ENCODE data around the gene PELI1. TPM values are rescaled to one million over a fixed set of nuclear protein-coding genes. Genes with fewer than 3 reads are reported as not detected.

PELI1 gene, protein sequence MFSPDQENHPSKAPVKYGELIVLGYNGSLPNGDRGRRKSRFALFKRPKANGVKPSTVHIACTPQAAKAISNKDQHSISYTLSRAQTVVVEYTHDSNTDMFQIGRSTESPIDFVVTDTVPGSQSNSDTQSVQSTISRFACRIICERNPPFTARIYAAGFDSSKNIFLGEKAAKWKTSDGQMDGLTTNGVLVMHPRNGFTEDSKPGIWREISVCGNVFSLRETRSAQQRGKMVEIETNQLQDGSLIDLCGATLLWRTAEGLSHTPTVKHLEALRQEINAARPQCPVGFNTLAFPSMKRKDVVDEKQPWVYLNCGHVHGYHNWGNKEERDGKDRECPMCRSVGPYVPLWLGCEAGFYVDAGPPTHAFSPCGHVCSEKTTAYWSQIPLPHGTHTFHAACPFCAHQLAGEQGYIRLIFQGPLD
- total RNA-seq (1 to 10 TPM; 5.7 to 7.6 (median 6.9) TPM), polyA plus RNA-seq (1 to 10 TPM; 4.4 to 7.1 (median 5.9) TPM)
- long read RNA-seq, donor 1, transcript PELI1-201 (7 exons, 3,750 nt), result major isoform, 5 of 6 reads
- long read RNA-seq, donor 1, partial matches to known transcripts, result 0 of 6 reads
- long read RNA-seq, donor 1, other reads (novel, unspliced or antisense), result 1 of 6 reads
- long read RNA-seq, donor 2, partial matches to known transcripts, result 0 of 4 reads
- long read RNA-seq, donor 2, other reads (novel, unspliced or antisense), result 1 of 4 reads

DNA sequence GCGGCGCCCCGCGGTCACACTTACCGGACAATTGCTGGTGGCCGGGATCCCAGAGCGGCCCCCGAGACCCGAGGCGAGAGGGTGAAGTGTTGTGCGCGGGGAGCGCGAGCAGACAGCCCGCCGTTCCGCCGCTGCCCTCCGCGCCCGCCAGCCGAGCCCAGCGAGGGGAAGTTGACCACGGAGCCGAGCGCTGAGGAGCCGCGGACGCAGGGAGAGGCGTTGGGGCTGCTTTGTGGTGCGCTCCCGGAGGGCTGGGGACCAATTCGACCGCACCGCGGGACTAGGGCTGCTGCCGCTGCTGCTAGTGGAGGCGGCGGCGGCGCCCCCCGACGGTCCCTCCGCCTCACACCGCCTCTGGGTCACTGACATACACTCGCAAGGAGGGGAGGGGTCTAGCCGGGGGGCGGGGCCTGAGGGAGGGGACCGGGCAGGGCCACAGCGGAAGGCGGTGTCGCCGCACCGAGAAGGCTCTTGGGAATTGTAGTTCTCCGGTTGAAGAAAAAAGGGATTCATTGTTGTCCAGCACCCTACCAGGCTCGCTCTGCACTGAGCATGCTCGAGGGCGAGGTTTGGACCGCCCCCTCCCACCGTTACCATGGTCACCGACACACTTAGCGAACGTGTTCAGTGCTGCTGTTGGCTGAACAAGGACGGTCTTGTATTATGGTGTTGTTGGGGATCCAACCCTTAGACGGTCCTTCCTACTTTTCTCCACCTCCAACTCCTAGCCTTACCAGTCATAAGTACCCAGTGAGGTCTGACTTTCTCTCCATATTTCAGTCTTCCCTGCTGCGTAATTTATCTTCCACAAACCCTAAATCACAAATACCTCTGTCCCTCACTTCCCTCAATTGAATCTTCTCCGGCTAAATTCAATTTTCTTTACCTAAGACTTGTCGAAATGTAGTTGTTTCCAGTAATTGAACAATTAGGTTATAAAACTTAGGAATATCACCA lies at the start of gene PELI1:
TSS of gene PELI1 (minus strand) at position 364 of the 957 bp plus-strand sequence. CDS start 36,110 bp downstream, outside the sequence.
- ATAC-seq (peak; percentile 99 to 100 (median 100)), DNase-seq (peak; percentile 96 to 97)
- WGBS, 3 donors, result 4 to 6% (median 5%) methylated on average over 50 to 68 of the region's 68 CpGs
- peak; percentile 13 for TF ChIP-seq CTCF (IDR thresholded peaks at IDR 0.05)
- peak within 1 kb of the TSS; percentile 94 for H3K27ac ChIP-seq
- H3K4me3 ChIP-seq, result peak within 1 kb of the TSS; percentile 96
- no peaks in the 10 kb centered on the region for H3K36me3 ChIP-seq (ENCODE audit: insufficient read depth in 1 of 2, low read depth in 1 of 2)
- intact Hi-C loops (cut with DNase I), result loop anchor here in 1 of 2 donors (5.0 kb wide), 3 partner anchors 73 to 168 kb away; no protein-coding TSS in a partner anchor
- no peaks in the 10 kb centered on the region for H3K9me3 ChIP-seq
- peaks cover 4% of the 10 kb centered on the region for H3K4me1 ChIP-seq
- H3K27me3 ChIP-seq (ENCODE audit: insufficient read depth in 3 of 3, low read length in 2 of 3), result no peaks in the 10 kb centered on the region

GRCh38 chr2:64193491-64193890 lies 49.3 kb upstream of the PELI1 start:
- no peak for TF ChIP-seq CTCF (IDR thresholded peaks at IDR 0.05)
- DNase-seq, result no peak
- H3K27ac ChIP-seq, result no peak overlapping the region
- H3K4me1 ChIP-seq, result no peaks in the 10 kb centered on the region
- intact Hi-C loops (cut with DNase I), result no loop called here
- H3K27me3 ChIP-seq (ENCODE audit: insufficient read depth in 3 of 3, low read length in 2 of 3), result no peaks in the 10 kb centered on the region
- no peak for ATAC-seq
- H3K4me3 ChIP-seq, result no peak overlapping the region
- no peaks in the 10 kb centered on the region for H3K36me3 ChIP-seq (ENCODE audit: insufficient read depth in 1 of 2, low read depth in 1 of 2)
- H3K9me3 ChIP-seq, result no peaks in the 10 kb centered on the region
- WGBS, 3 donors, result 97 to 99% (median 97%) methylated on average over 4 of the region's 4 CpGs

- no peaks in the 10 kb centered on the region for H3K9me3 ChIP-seq
- 51 to 58% (median 54%) methylated on average over 6 of the region's 6 CpGs for WGBS, 3 donors
- no peak for TF ChIP-seq CTCF (IDR thresholded peaks at IDR 0.05)
- intact Hi-C loops (cut with DNase I), result no loop called here
- ATAC-seq, result no peak
- H3K36me3 ChIP-seq (ENCODE audit: insufficient read depth in 1 of 2, low read depth in 1 of 2), result no peaks in the 10 kb centered on the region
- no peaks in the 10 kb centered on the region for H3K4me1 ChIP-seq
- no peaks in the 10 kb centered on the region for H3K27me3 ChIP-seq (ENCODE audit: insufficient read depth in 3 of 3, low read length in 2 of 3)
- no peak overlapping the region for H3K4me3 ChIP-seq
- no peak for DNase-seq
- no peak overlapping the region for H3K27ac ChIP-seq
Measured at GRCh38 chr2:64192664-64193105, 48.5 kb upstream of the PELI1 start.

- Histone ChIP-seq H3K36me3 (ENCODE audit: insufficient read depth in 1 of 2, low read depth in 1 of 2) (no peaks in the 10 kb centered on the region), H3K27me3 (ENCODE audit: insufficient read depth in 3 of 3, low read length in 2 of 3) (no peaks in the 10 kb centered on the region), H3K4me3 (no peak overlapping the region), H3K4me1 (no peaks in the 10 kb centered on the region), H3K27ac (no peak overlapping the region), H3K9me3 (no peaks in the 10 kb centered on the region)
- no peak for TF ChIP-seq CTCF (IDR thresholded peaks at IDR 0.05)
- no peak for DNase-seq
- intact Hi-C loops (cut with DNase I), result no loop called here
- ATAC-seq, result peak in 2 of 4 donors; percentile 37 to 40
- WGBS, 3 donors, result 59 to 83% (median 65%) methylated on average over 6 of the region's 6 CpGs
Measured at GRCh38 chr2:64192125-64192479, 47.9 kb upstream of the PELI1 start.

Measured in psoas muscle (tissue), 8 donors.